ENCODE measurements around the gene ZAP70.

- TF ChIP-seq POLR2A (IDR thresholded peaks at IDR 0.05): no peak
- no peak for TF ChIP-seq CTCF (IDR thresholded peaks at IDR 0.05)
Observed at GRCh38 chr2:97720746-97721145, 7.4 kb downstream of the ZAP70 start.

Measured in tibial nerve (tissue), 3 donors.